IMR-90 (cell line): Measurements from ENCODE around the gene TPO. TPM values are rescaled to one million over a fixed set of nuclear protein-coding genes. Genes with fewer than 3 reads are reported as not detected.

Experiments
- ATAC-seq: fragments of 200-7000 bp; cut with Tn5 transposase; 2 replicates; pipeline ENCODE4 v1.9.1; 2020; ENCODE audit warnings: low read depth, mild to moderate bottlenecking, moderate library complexity
- BruUV-seq: library from RNA; stranded (reverse); fragments of 400-500 nt; replicated peaks from 2 replicates; lab custom pipeline; 2021; lab: Mats Ljungman, UMichigan
- CTCF ChIA-PET: fragments of 300-600 bp; formaldehyde crosslinking; extraction: SDS; loops from one replicate; lab custom pipeline; 2021; ENCODE audit warnings: antibody characterized with exemption; lab: Yijun Ruan, JAX
- POLR2A ChIA-PET: fragments of 300-600 bp; sonication (Branson Sonifier 250); formaldehyde crosslinking; loops from one replicate; lab custom pipeline; 2022; ENCODE audit warnings: antibody characterized with exemption; ENCODE audit not compliant: unreplicated experiment; lab: Charles Lee
- DNase-seq: peaks from one replicate; pipeline ENCODE4 v3.0.0; 2013
- H2AFZ ChIP-seq: replicated peaks from 2 replicates; pipeline ENCODE3; 2013; ENCODE audit warnings: low read length, mild to moderate bottlenecking; ENCODE audit not compliant: poor library complexity
- H2AK5ac ChIP-seq: 2 replicates; pipeline ENCODE4 v1.6.1; 2013; ENCODE audit warnings: low read depth, low read length, inconsistent platforms
- H2AK9ac ChIP-seq: replicated peaks from 2 replicates; pipeline ENCODE3; 2013; ENCODE audit warnings: mild to moderate bottlenecking, low read depth, low read length, moderate library complexity; ENCODE audit not compliant: poor library complexity
- H2BK120ac ChIP-seq: 2 replicates; pipeline ENCODE4 v1.6.1; 2013; ENCODE audit warnings: low read depth, low read length, inconsistent platforms
- H2BK15ac ChIP-seq: 3 replicates; pipeline ENCODE4 v1.6.1; 2013; ENCODE audit warnings: low read depth, low read length, inconsistent platforms
- H2BK20ac ChIP-seq: 2 replicates; pipeline ENCODE4 v1.6.1; 2013; ENCODE audit warnings: low read depth, mild to moderate bottlenecking, inconsistent platforms, low read length, moderate library complexity
- H2BK5ac ChIP-seq: 2 replicates; pipeline ENCODE4 v1.6.1; 2013; ENCODE audit warnings: mild to moderate bottlenecking, low read depth, low read length, inconsistent platforms; ENCODE audit not compliant: poor library complexity, severe bottlenecking
- H3K14ac ChIP-seq: replicated peaks from 2 replicates; pipeline ENCODE4 v1.6.1; 2013; ENCODE audit warnings: low read depth, low read length, inconsistent platforms
- H3K18ac ChIP-seq: 2 replicates; pipeline ENCODE4 v1.6.1; 2013; ENCODE audit warnings: low read depth, low read length, control low read depth
- H3K23ac ChIP-seq: 2 replicates; pipeline ENCODE4 v1.6.1; 2013; ENCODE audit warnings: low read depth, low read length, inconsistent platforms
- H3K27ac ChIP-seq: 2 replicates; pipeline ENCODE4 v1.5.1; 2013; ENCODE audit warnings: mild to moderate bottlenecking, control low read depth, low read length; ENCODE audit not compliant: insufficient read depth
- H3K27me3 ChIP-seq: 2 replicates; pipeline ENCODE4 v1.6.1; 2013; ENCODE audit warnings: low read length; ENCODE audit not compliant: control insufficient read depth, insufficient read depth
- H3K36me3 ChIP-seq: 2 replicates; pipeline ENCODE4 v1.6.1; 2013; ENCODE audit warnings: low read length, mixed read lengths; ENCODE audit not compliant: control insufficient read depth, insufficient read depth
- H3K4ac ChIP-seq: 2 replicates; pipeline ENCODE4 v1.6.1; 2013; ENCODE audit warnings: low read depth, low read length, inconsistent platforms
- H3K4me1 ChIP-seq: 2 replicates; pipeline ENCODE4 v1.6.1; 2013; ENCODE audit warnings: low read length, mixed read lengths; ENCODE audit not compliant: control insufficient read depth, insufficient read depth
- H3K4me2 ChIP-seq: 2 replicates; pipeline ENCODE4 v1.6.1; 2013; ENCODE audit warnings: low read depth, mild to moderate bottlenecking, control low read depth, low read length, moderate library complexity
- H3K4me3 ChIP-seq: 2 replicates; pipeline ENCODE4 v1.5.1; 2013; ENCODE audit warnings: low read depth, mild to moderate bottlenecking, control low read depth, low read length, moderate library complexity; ENCODE audit not compliant: insufficient read depth
- H3K56ac ChIP-seq: 2 replicates; pipeline ENCODE4 v1.6.1; 2013; ENCODE audit warnings: low read length, inconsistent platforms; ENCODE audit not compliant: insufficient read depth; ENCODE audit errors: extremely low read depth
- H3K79me1 ChIP-seq, 2 experiments: 2 replicates each; pipeline ENCODE4 v1.6.1; 2013; ENCODE audit warnings: low read length in 2 of 2, inconsistent platforms in 1 of 2, low read depth in 1 of 2
- H3K9ac ChIP-seq: 2 replicates; pipeline ENCODE4 v1.6.1; 2013; ENCODE audit warnings: low read depth, low read length, control low read depth
- H3K9me1 ChIP-seq: 2 replicates; pipeline ENCODE4 v1.6.1; 2013; ENCODE audit warnings: low read length, inconsistent platforms; ENCODE audit not compliant: insufficient read depth
- H3K9me3 ChIP-seq: 2 replicates; pipeline ENCODE4 v1.6.1; 2013; ENCODE audit warnings: low read length; ENCODE audit not compliant: control insufficient read depth, insufficient read depth
- H4K20me1 ChIP-seq: 2 replicates; pipeline ENCODE4 v1.6.1; 2013; ENCODE audit warnings: low read length, inconsistent platforms; ENCODE audit not compliant: insufficient read depth
- H4K5ac ChIP-seq: 2 replicates; pipeline ENCODE4 v1.6.1; 2013; ENCODE audit warnings: mild to moderate bottlenecking, low read depth, low read length, control low read depth
- H4K8ac ChIP-seq, 2 experiments: 2 replicates each; pipeline ENCODE4 v1.6.1; 2013; ENCODE audit warnings: low read depth in 2 of 2, low read length in 2 of 2, control low read depth in 1 of 2, inconsistent platforms in 1 of 2
- H4K91ac ChIP-seq: 2 replicates; pipeline ENCODE4 v1.6.1; 2013; ENCODE audit warnings: low read depth, low read length, inconsistent platforms; ENCODE audit not compliant: insufficient read depth
- CEBPB ChIP-seq: IDR thresholded peaks from 2 replicates; pipeline ENCODE4 v1.6.1; 2012; ENCODE audit warnings: low read depth, low read length, improper control_type of control experiment
- FOS ChIP-seq: fragments of 150-350 bp; IDR thresholded peaks from 2 replicates; pipeline ENCODE4 v1.6.1; 2016; ENCODE audit warnings: low read depth, low read length
- MAFK ChIP-seq: IDR thresholded peaks from 2 replicates; pipeline ENCODE4 v1.6.1; 2012; ENCODE audit warnings: low read depth, low read length, improper control_type of control experiment
- NFE2L2 ChIP-seq: fragments of 150-350 bp; IDR thresholded peaks from 2 replicates; pipeline ENCODE4 v1.6.1; 2016; ENCODE audit warnings: low read depth, mild to moderate bottlenecking, low read length
- RFX5 ChIP-seq: IDR thresholded peaks from 2 replicates; pipeline ENCODE4 v1.8.0; 2012; ENCODE audit warnings: low read depth, mild to moderate bottlenecking, low read length, moderate library complexity
- WGBS, 2 experiments: methylation state at CpG; one replicate each; pipeline versions ENCODE4 v1.1.5 to v1.1.7; 2013; ENCODE audit warnings: missing lambda C conversion rate in 2 of 2; ENCODE audit not compliant: insufficient read length in 1 of 2; ENCODE audit errors: extremely low coverage in 2 of 2; 5-methylcytosine and 5-hydroxymethylcytosine counted together
- dilution Hi-C: fragments of 300-500 bp; cut with HindIII; formaldehyde crosslinking; loops from one replicate; pipeline ENCODE4 v1.14.3; 2018; ENCODE audit warnings: low sequenced_read_pairs; ENCODE audit not compliant: unreplicated experiment
- in situ Hi-C: fragments of 300-500 bp; cut with MboI; formaldehyde crosslinking; loops from 3 replicates; pipeline ENCODE4 v1.14.3; 2019; ENCODE audit warnings: low sequenced_read_pairs, inconsistent platforms, mixed read lengths
- intact Hi-C: fragments of 100-400 bp; cut with micrococcal nuclease; formaldehyde crosslinking; loops from 2 replicates; pipeline ENCODE4 v1.10.0; 2022
- polyA plus RNA-seq, 3 experiments: library from polyadenylated mRNA; depleted of rRNA; stranded (reverse); fragments of >200 nt; gene quantifications; 2 replicates each; pipeline ENCODE4 v1.2.3, GENCODE V29; 2012; ENCODE audit warnings: low replicate concordance in 1 of 3
- total RNA-seq: library from RNA; depleted of rRNA; stranded (reverse); fragments of >200 nt; gene quantifications from 2 replicates; pipeline ENCODE4 v1.2.3, GENCODE V29; 2012
- TF ChIP-seq, protein P1 (sequence below): conservative IDR thresholded peaks from 2 replicates; pipeline ENCODE4 v1.5.1; 2012; ENCODE audit warnings: mild to moderate bottlenecking, low read depth, low read length, improper control_type of control experiment

The TPO gene
- total and polyA plus RNA-seq, 2 of the 4 experiments (the other 2 are of a cell fraction): not detected

DNA sequence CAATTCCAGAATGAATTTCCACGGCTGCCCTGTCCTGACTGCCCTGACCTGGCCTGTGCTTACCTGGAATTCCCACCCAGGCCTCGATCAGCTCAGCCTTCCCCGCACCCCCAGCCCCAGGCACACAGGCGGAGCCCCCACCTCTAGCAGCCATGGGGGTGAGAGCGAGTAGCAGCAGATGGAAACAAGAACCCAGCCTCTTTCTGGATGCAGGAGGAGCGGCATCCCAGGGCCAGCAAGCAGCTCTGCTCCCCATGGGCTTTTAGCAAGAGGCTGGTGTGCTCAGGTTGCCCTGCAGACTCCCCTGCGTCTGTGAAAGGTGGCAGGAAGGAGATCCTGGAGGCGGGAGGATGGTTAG lies 101.8 kb downstream of the TPO start:
- in situ Hi-C loops (no loop called here), dilution Hi-C loops (no loop called here), intact Hi-C loops (no loop called here)
- Histone ChIP-seq H3K4me1 (no peaks in the 10 kb centered on the region), H3K36me3 (no peaks in the 10 kb centered on the region), H3K14ac (no peak overlapping the region), H2BK15ac (no peak overlapping the region), H3K9me1 (no peaks in the 10 kb centered on the region), H4K8ac (no peak overlapping the region), H4K5ac (no peak overlapping the region), H3K9me3 (no peaks in the 10 kb centered on the region), H3K56ac (no peak overlapping the region; the same call in 1 of the 2 replicates), H3K4ac (no peak overlapping the region), H3K18ac (no peak overlapping the region), H3K27ac (no peak overlapping the region), H3K27me3 (peaks cover 2% of the 10 kb centered on the region; the same call in 1 of the 2 replicates), H2BK5ac (no peak overlapping the region), H4K91ac (no peak overlapping the region), H3K23ac (no peak overlapping the region), H3K9ac (no peak overlapping the region), H2BK20ac (no peak overlapping the region), H3K4me3 (no peak overlapping the region), H4K20me1 (no peaks in the 10 kb centered on the region), H2AFZ (peak overlapping the region; percentile 21), H2AK5ac (no peak overlapping the region), H3K4me2 (no peak overlapping the region), H2AK9ac (no peak overlapping the region), H3K79me1 (no peaks in the 10 kb centered on the region), H2BK120ac (no peak overlapping the region)
- WGBS, 2 experiments: 59% methylated on average over 3 of the region's 8 CpGs; no CpG with 5 or more reads in 1 of the 2 experiments
- TF ChIP-seq, protein P1, sequence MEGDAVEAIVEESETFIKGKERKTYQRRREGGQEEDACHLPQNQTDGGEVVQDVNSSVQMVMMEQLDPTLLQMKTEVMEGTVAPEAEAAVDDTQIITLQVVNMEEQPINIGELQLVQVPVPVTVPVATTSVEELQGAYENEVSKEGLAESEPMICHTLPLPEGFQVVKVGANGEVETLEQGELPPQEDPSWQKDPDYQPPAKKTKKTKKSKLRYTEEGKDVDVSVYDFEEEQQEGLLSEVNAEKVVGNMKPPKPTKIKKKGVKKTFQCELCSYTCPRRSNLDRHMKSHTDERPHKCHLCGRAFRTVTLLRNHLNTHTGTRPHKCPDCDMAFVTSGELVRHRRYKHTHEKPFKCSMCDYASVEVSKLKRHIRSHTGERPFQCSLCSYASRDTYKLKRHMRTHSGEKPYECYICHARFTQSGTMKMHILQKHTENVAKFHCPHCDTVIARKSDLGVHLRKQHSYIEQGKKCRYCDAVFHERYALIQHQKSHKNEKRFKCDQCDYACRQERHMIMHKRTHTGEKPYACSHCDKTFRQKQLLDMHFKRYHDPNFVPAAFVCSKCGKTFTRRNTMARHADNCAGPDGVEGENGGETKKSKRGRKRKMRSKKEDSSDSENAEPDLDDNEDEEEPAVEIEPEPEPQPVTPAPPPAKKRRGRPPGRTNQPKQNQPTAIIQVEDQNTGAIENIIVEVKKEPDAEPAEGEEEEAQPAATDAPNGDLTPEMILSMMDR: no peak
- TF ChIP-seq MAFK (no peak), FOS (no peak), NFE2L2 (no peak), RFX5 (no peak), CEBPB (no peak)
- no peak for DNase-seq
- ChIA-PET CTCF (no interaction called here), POLR2A (no interaction called here)
- ATAC-seq: no peak
- BruUV-seq: no TSS peak
